Nephron (organoid): ENCODE data around the gene SLC49A3.
A peak's percentile ranks its signal among the peaks of the same experiment; 100 is the strongest.

Experiments
- H3K27ac Mint-ChIP-seq, 3 experiments: 2 replicates each; pipeline ENCODE4 v1.8.0; 2020; ENCODE audit warnings: mixed read lengths in 3 of 3, mild to moderate bottlenecking in 2 of 3, moderate library complexity in 1 of 3
- H3K27me3 Mint-ChIP-seq: 2 replicates; pipeline ENCODE4 v1.8.0; 2021; ENCODE audit warnings: low read depth, mild to moderate bottlenecking, moderate library complexity, mixed read lengths
- H3K36me3 Mint-ChIP-seq: 2 replicates; pipeline ENCODE4 v1.8.0; 2020; ENCODE audit warnings: low read depth, mixed read lengths
- H3K4me1 Mint-ChIP-seq: 2 replicates; pipeline ENCODE4 v1.8.0; 2020; ENCODE audit warnings: mixed read lengths
- H3K4me3 Mint-ChIP-seq, 3 experiments: 2 replicates each; pipeline ENCODE4 v1.8.0; 2020; ENCODE audit warnings: mild to moderate bottlenecking in 3 of 3, mixed read lengths in 3 of 3, moderate library complexity in 2 of 3
- H3K9me3 Mint-ChIP-seq: 2 replicates; pipeline ENCODE4 v1.8.0; 2020; ENCODE audit warnings: mixed read lengths
- CTCF ChIP-seq, 3 experiments: fragments of 200-600 bp; sonication (generic); IDR thresholded peaks; one replicate each; pipeline ENCODE4 v1.5.0; 2021; ENCODE audit warnings: antibody characterized with exemption in 3 of 3; ENCODE audit not compliant: unreplicated experiment in 3 of 3

SLC49A3 gene

GRCh38 chr4:705278-706082, 16.5 kb upstream of the SLC49A3 start, which contains the start of gene PCGF3:
TSS of gene PCGF3 (plus strand) at chr4:705832. CDS start at chr4:733681, 27,849 bp downstream.
- Mint-ChIP-seq H3K27ac (peak within 1 kb of the TSS in 1 of 3 experiments; percentile 49), H3K4me1 (peaks cover 25% of the 10 kb centered on the region), H3K9me3 (no peaks in the 10 kb centered on the region), H3K4me3 (peak within 1 kb of the TSS; percentile 76 to 83 (median 83)), H3K27me3 (peaks cover 9% of the 10 kb centered on the region), H3K36me3 (peaks cover 21% of the 10 kb centered on the region)
- TF ChIP-seq CTCF (IDR thresholded peaks at IDR 0.05; ENCODE audit: unreplicated experiment in 3 of 3): no peak

GRCh38 chr4:704971-705277, 16.0 kb upstream of the SLC49A3 start:
- no peak overlapping the region for H3K27ac Mint-ChIP-seq
- no peak for TF ChIP-seq CTCF (IDR thresholded peaks at IDR 0.05; ENCODE audit: unreplicated experiment in 3 of 3)
- no peaks in the 10 kb centered on the region for H3K9me3 Mint-ChIP-seq
- H3K4me1 Mint-ChIP-seq: peaks cover 20% of the 10 kb centered on the region
- H3K36me3 Mint-ChIP-seq: peaks cover 15% of the 10 kb centered on the region
- peak overlapping the region; percentile 76 to 83 (median 83) for H3K4me3 Mint-ChIP-seq
- H3K27me3 Mint-ChIP-seq: peaks cover 9% of the 10 kb centered on the region

GRCh38 chr4:704198-704891, 15.4 kb upstream of the SLC49A3 start:
- peaks cover 14% of the 10 kb centered on the region for H3K4me1 Mint-ChIP-seq
- peaks cover 9% of the 10 kb centered on the region for H3K36me3 Mint-ChIP-seq
- H3K9me3 Mint-ChIP-seq: no peaks in the 10 kb centered on the region
- no peak for TF ChIP-seq CTCF (IDR thresholded peaks at IDR 0.05; ENCODE audit: unreplicated experiment in 3 of 3)
- H3K27ac Mint-ChIP-seq: no peak overlapping the region
- peak overlapping the region; percentile 66 to 83 (median 76) for H3K4me3 Mint-ChIP-seq
- peaks cover 9% of the 10 kb centered on the region for H3K27me3 Mint-ChIP-seq

GRCh38 chr4:703336-704197, 14.6 kb upstream of the SLC49A3 start:
- peak overlapping the region in 1 of 3 experiments; percentile 13 for H3K4me3 Mint-ChIP-seq
- H3K27ac Mint-ChIP-seq: no peak overlapping the region

GRCh38 chr4:702618-703048, 13.7 kb upstream of the SLC49A3 start:
- TF ChIP-seq CTCF (IDR thresholded peaks at IDR 0.05; ENCODE audit: unreplicated experiment in 3 of 3): no peak
- no peak overlapping the region for H3K27ac Mint-ChIP-seq
- no peaks in the 10 kb centered on the region for H3K9me3 Mint-ChIP-seq
- peak overlapping the region in 2 of 3 experiments; percentile 51 to 67 for H3K4me3 Mint-ChIP-seq
- H3K36me3 Mint-ChIP-seq: no peaks in the 10 kb centered on the region
- H3K27me3 Mint-ChIP-seq: peaks cover 9% of the 10 kb centered on the region
- H3K4me1 Mint-ChIP-seq: peaks cover 4% of the 10 kb centered on the region

More at GRCh38 chr4:703336-704197, 14.6 kb upstream of the SLC49A3 start:
- Mint-ChIP-seq H3K27me3 (peaks cover 9% of the 10 kb centered on the region), H3K4me1 (peaks cover 6% of the 10 kb centered on the region), H3K9me3 (no peaks in the 10 kb centered on the region), H3K36me3 (peaks cover 2% of the 10 kb centered on the region)
- no peak for TF ChIP-seq CTCF (IDR thresholded peaks at IDR 0.05; ENCODE audit: unreplicated experiment in 3 of 3)
